Left ventricle myocardium superior (tissue), 1 donor: ENCODE data around the gene SLC6A12. TPM values are rescaled to one million over a fixed set of nuclear protein-coding genes. Genes with fewer than 3 reads are reported as not detected.

Experiments
- ATAC-seq: fragments of 200-7000 bp; cut with Tn5 transposase; one replicate; pipeline ENCODE4 v1.9.1; 2020; ENCODE audit warnings: mild to moderate bottlenecking, moderate library complexity
- DNase-seq: peaks from one replicate; pipeline ENCODE4 v3.0.0-alpha.2; 2020
- intact Hi-C: fragments of 100-400 bp; cut with micrococcal nuclease; formaldehyde crosslinking; loops from one replicate; pipeline ENCODE4 v1.11.0; 2022
- long read RNA-seq: library from polyadenylated mRNA; unstranded; transcript quantifications from one replicate; pipeline ENCODE4 v2.0.0, GENCODE V29; 2021
- total RNA-seq: library from RNA; stranded (reverse); fragmentation: NEBNext Ultra II Directional; extraction: Animal tissue kit (Norgen Biotek cat#: 25700); gene quantifications from one replicate; pipeline ENCODE4 v1.2.1, GENCODE V29; 2021
- donor health status: DM: no; HTN: yes; CAD: no; lungs with severe emphysema.

SLC6A12 gene
- total RNA-seq: 1.2 TPM
- long read RNA-seq, partial matches to known transcripts: 0 of 1 reads
- long read RNA-seq, other reads (novel, unspliced or antisense): 1 of 1 reads

- DNase-seq (no peak), ATAC-seq (peak; percentile 22)
- intact Hi-C loops: no loop called here
These were observed at the start of gene SLC6A12 for GRCh38 chr12:214003-214741. Gene SLC6A12 (minus strand): TSS chr12:214157. CDS start chr12:209986, 4,171 bp downstream.

GRCh38 chr12:263574-263973 lies 49.6 kb upstream of the SLC6A12 start:
- intact Hi-C loops: no loop called here
- ATAC-seq (no peak), DNase-seq (no peak)

- intact Hi-C loops: no loop called here
- ATAC-seq (peak; percentile 70), DNase-seq (peak; percentile 35)
These were observed 48.9 kb upstream of the SLC6A12 start, which contains the start of gene SLC6A13 for GRCh38 chr12:262817-263216. Gene SLC6A13 (minus strand): TSS chr12:262836. CDS start chr12:260052, 2,784 bp downstream.

GRCh38 chr12:262113-262512 lies 48.2 kb upstream of the SLC6A12 start:
- no peak for ATAC-seq
- intact Hi-C loops: no loop called here
- no peak for DNase-seq

- no peak for ATAC-seq
- intact Hi-C loops: no loop called here
- DNase-seq: no peak
These were observed 43.8 kb upstream of the SLC6A12 start for GRCh38 chr12:257521-258321.

- intact Hi-C loops: no loop called here
- no peak for DNase-seq
- ATAC-seq: no peak
These were observed 43.0 kb upstream of the SLC6A12 start for GRCh38 chr12:256958-257357.

- ATAC-seq (no peak), DNase-seq (no peak)
- intact Hi-C loops: no loop called here
These were observed 42.3 kb upstream of the SLC6A12 start for GRCh38 chr12:256225-256624.

- ATAC-seq (no peak), DNase-seq (no peak)
- intact Hi-C loops: no loop called here
These were observed 41.0 kb upstream of the SLC6A12 start for GRCh38 chr12:254912-255311.

GRCh38 chr12:254039-254438 lies 40.1 kb upstream of the SLC6A12 start:
- intact Hi-C loops: no loop called here
- ATAC-seq: no peak
- DNase-seq: no peak

GRCh38 chr12:253116-253831 lies 39.3 kb upstream of the SLC6A12 start:
- ATAC-seq (no peak), DNase-seq (no peak)
- intact Hi-C loops: no loop called here

GRCh38 chr12:252636-253035 lies 38.7 kb upstream of the SLC6A12 start:
- intact Hi-C loops: no loop called here
- DNase-seq (no peak), ATAC-seq (no peak)

GRCh38 chr12:247271-247670 lies 33.3 kb upstream of the SLC6A12 start:
- intact Hi-C loops: no loop called here
- ATAC-seq: no peak
- DNase-seq: no peak

GRCh38 chr12:243381-243780 lies 29.4 kb upstream of the SLC6A12 start:
- intact Hi-C loops: no loop called here
- no peak for DNase-seq
- no peak for ATAC-seq

GRCh38 chr12:242496-242895 lies 28.5 kb upstream of the SLC6A12 start:
- no peak for ATAC-seq
- intact Hi-C loops: no loop called here
- no peak for DNase-seq

- intact Hi-C loops: no loop called here
- no peak for DNase-seq
- ATAC-seq: no peak
These were observed 27.3 kb upstream of the SLC6A12 start for GRCh38 chr12:241266-241665.

- DNase-seq (no peak), ATAC-seq (no peak)
These were observed 26.6 kb upstream of the SLC6A12 start for GRCh38 chr12:240566-240965.

GRCh38 chr12:238736-239398 lies 24.9 kb upstream of the SLC6A12 start:
- ATAC-seq (no peak), DNase-seq (no peak)
- intact Hi-C loops: no loop called here

More at GRCh38 chr12:240566-240965, 26.6 kb upstream of the SLC6A12 start:
- intact Hi-C loops: no loop called here

- DNase-seq (no peak), ATAC-seq (no peak)
- intact Hi-C loops: no loop called here
These were observed 24.2 kb upstream of the SLC6A12 start for GRCh38 chr12:238116-238515.
